GM21737 (cell line): ENCODE data around the gene RBM44.

Experiments used
- ATAC-seq: cut with Tn5 transposase; IDR thresholded peaks from one replicate; pipeline ENCODE4 v1.9.1; 2021; ENCODE audit warnings: mild to moderate bottlenecking, moderate library complexity; ENCODE audit not compliant: unreplicated experiment

The RBM44 gene

DNA sequence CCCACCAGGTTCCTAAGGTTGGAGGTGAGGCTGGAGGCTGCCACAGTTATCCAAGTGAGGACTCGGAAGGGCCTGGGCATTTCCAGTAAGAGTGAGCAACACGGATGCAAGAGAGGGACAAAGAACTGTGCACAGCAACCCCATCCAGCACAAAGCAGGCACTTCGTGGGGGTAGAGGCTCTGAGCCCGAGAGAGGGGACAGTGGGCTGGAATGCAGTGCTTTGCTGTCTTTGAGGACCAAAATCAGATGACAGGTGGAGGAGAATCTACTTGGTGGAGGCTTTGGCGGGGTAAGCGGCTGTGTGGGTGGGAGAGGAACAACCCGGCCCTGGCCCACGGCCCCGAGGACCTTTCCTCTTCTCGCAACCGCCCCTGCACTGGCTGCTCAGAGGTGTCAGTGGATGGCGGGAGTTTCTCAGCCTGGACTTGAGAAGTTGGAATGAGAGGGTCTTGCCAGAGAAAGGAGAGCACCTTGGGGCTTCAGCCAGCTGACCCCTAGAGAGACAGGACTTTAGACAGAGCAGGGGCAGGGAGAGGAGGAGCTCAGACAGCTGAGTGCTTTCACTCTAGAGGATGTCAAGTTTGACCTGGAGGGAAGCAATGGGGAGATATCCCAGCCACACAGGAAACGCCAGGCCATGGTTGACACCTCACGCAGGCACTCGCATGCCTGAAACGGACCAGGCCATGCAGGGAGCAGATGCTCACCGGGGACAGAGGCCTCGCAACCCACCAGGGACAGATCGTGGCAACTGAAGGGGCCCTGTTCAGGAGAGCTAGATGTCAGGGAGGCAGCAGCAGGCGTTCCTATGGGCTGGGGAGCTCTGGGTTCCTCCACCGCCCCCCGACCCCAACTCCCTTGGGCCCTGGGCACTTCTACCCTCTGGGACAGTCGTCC, 72.4 kb downstream of the RBM44 start:
- no peak for ATAC-seq

DNA sequence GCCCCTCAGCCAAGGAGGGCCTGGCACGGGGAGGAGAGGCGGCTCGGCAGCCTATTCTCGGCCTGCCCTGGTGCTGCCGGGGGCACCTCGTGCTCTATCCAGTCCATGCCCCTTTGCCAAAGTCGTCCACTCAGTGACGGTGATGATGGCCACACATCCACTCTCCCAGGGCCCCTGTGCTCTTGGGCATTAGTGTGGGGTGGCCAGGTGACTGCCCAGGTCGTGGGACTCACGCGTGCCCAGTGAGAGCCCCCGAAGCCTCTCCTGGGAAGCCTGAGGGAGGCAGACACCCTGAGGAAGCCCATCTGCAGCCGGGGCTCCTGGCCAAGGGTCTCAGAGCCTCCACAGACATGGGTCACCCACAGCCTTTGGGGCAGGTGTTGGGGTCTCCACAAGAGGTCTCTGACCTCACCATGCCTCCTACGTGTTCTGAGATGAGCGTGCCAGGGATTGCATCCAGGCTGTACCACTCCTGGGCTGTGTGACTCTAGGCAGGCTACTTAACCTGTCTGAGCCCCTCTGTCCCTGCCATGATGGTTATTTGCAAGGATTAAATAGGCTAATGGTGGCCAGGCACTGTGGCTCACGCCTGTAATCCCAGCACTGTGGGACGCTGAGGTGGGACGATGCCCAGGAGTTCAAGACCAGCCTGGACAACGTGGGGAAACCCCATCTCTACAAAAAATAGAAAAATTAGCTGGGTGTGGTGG, 73.8 kb downstream of the RBM44 start:
- no peak for ATAC-seq

DNA sequence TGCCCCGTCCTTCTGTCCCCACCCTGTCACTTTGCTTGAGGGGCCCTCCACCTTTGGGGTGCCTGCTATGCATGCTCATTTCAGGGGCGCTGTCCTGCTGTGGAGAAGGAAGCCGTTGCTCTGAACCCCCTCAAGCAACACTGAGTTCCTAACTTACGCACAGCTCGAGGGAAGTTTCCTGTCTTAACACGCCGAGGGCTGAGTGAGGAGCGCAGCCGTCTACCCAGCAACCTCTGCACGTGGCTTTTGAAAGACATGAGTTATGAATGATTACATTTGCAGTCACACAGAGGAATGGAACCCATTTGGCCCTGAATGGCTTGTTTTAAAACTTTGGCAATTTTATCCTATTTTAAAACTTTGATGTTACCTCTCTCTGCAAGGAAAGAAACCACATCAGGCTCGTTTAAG, 74.8 kb downstream of the RBM44 start:
- ATAC-seq, result no peak

DNA sequence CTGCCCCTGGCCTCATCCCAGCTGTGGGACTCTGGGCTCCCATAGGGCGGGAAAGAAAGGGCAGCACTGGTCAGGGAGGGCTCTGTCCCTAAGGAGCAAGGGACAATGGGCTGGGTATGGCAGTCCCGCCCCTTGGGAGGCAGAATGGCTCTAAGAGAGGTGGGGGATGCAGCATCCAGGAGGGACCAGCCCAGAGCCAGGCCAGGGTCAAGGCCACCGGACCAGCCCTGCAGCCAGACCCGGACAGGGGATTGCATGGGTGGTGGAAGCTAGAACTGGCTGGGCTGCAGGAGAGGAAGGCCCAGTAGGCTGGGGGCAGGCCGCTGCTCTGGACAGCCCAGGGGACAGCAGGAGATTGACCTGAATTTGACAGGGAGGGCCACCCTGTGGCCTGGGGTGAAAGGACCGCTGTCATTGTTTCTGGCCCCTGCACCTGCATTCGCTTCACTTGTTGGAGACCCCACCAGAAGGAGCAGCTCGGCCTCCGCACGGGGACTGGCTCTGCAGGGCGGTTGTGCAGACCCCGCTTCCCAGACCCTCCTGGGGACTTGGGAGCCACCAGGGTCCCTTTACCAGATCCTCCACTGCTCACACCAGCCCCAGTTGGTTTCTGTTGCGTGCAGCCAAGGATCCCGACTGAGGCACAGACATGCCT, 75.4 kb downstream of the RBM44 start:
- ATAC-seq, result no peak

DNA sequence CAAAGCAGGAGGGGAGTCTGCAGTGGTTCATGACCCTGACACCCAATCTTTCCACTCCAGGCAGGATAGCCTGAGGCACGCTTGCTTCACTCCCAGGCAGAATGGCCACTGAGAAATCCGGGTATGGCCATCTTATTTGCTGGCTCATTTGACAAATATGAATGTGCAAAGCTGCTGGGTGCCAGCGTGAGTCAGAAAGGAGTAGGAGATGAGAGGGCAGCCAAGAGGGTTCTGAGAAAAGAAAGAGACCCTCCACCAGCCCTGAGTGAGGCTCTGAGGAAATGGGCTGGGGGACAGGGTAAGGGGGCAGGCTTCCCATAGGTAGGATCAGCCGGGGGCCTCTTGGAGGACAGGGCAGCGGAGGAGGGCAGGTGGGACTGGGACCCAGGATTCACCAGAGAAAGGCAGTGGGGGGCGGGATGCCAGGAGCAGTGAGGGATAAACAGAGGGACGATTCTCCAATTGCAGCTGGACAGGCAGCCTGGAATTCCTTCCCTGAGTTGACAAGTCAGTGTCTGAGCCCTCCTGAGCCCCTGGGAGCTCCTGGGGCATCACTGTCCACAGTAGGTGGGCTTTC, 76.1 kb downstream of the RBM44 start:
- no peak for ATAC-seq

DNA sequence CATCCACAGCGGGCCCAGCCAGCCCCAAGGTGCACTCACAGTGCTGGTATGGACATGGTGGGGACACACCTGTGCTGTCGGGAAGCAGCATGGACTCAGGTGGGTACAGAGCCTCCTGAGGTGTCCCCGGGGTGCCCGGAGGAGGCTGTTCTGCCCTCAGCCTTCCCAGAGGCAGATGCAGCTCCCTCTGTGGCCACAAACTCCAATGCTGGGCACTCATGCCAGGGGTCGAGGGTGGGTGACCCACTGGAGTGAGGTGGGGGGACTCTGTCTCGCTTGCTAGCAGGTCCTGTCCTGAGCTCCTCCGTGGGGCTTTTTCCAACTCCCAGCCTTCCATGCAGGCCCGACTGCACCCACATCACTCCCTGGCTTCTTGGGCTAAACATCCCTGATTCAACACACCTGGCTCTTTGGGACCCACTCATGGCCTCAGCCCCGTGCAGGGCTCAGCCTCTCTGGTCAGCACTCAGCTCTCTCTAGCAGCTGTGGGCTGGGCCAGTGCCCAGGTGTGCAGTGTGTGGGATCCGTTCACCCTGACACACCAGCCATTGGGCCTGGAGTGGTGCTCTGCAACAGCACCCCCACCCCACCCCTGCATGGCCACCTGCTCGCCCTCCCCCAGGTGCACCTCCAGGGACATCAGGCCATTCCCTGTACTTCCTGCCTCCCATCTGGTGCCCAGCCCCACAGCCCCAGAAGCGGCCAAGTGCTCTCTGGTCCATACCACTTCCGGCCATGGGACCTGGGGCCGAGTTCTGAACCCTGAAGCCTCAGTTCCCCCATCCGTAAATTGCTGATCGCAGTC, 76.9 kb downstream of the RBM44 start:
- ATAC-seq, result no peak

DNA sequence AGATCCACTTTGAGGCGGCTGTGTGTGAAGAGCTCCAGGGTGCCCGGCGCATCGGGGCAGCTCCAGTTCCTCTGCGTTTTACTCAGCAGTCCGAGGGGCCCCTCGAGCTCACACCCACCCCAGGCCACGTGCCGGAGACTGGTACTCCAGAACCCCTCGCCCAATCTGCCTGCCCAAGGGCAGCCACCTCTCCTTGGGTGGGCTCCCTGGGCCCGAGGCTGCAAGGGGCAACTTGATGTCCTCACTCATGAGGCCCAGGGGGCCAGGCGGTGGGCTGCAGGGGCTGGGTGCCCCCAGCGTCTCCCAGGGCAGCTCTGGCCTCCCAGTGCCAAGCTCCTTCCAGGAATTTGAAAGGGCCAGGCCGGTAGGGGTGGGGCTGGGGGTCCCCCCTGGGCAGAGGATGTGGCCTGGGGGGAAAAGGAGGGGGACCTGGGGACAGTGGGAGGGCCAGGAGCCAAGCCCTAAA, 77.5 kb downstream of the RBM44 start:
- ATAC-seq, result no peak

DNA sequence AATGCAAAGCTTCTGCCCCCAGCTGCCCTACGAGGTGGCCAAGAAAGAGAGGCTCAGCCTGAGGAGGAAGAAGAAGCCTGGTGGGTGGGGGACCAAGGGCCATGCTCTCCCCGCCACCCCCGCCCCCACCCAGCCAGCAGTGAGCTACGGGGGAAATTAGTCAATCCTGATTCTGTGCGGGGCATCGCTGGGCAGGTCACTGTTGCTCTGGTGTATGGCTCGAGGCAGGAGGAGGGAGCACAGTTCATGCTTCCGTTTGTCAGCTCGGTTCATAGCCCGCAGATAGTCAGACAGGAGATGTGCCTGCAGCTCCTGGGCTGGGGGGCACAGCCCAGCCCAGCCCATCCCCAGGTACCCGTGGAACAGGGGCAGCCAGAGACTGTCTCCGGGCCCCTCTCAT, 78.0 kb downstream of the RBM44 start:
- ATAC-seq, result no peak

DNA sequence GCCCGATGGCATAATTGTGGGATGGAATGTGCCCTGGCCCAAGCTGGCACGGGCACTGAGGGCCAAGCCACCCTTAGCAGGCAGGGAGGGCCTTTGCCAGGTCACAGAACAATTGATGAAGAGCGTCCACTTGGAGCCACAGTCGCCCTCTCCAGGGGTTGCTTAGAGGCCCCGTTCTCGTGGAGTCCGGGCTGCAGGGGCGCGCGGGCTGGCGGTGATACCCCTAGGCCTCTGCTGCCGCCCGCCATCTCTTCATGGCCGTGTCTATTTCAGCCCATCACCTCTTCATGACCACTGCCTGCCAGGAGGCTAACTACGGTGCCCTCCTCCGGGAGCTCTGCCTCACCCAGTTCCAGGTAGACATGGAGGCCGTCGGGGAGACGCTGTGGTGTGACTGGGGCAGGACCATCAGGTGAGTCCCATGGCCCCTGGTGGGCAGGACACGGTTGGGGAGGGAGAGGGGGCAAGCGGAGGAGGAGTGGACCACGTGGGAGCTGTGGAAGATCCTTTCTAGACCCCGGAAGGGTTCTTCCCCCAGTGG, 78.4 kb downstream of the RBM44 start:
- no peak for ATAC-seq

DNA sequence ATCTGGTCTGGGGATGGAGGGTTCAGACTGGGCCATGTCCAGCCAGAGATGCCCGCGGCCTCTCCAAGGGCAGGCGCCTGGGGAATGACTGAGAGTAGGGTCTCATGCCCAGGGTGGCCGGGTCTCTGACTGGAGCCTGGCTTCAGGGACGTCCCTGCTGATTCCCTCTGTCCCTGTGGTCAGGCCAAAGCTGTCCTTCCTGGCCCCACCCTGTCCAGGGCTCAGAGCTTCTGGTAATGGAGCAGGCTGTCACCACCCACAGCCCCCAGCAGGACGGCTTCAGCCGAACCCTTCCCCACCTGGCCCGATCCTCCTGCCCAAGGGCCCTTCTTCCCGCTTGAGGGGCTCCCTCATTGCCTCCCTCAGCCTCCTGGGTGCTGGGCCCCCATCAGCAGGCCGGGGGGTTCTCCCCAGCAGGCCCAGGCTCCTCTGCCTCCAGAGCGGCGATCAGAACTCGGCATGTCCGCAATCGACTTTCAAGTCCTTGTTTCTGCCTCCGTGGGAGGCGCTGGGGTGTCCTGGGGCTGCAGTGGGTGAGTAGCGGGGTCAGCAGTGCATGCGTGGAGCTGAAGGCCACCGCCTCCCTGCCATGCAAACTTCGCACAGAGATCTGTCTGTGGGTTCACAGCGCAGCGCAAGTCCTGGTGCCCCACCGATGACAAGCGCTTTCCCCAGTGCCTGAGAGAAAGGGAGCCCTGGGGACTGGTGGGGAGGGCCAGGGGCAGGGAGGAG, 79.2 kb downstream of the RBM44 start:
- no peak for ATAC-seq

DNA sequence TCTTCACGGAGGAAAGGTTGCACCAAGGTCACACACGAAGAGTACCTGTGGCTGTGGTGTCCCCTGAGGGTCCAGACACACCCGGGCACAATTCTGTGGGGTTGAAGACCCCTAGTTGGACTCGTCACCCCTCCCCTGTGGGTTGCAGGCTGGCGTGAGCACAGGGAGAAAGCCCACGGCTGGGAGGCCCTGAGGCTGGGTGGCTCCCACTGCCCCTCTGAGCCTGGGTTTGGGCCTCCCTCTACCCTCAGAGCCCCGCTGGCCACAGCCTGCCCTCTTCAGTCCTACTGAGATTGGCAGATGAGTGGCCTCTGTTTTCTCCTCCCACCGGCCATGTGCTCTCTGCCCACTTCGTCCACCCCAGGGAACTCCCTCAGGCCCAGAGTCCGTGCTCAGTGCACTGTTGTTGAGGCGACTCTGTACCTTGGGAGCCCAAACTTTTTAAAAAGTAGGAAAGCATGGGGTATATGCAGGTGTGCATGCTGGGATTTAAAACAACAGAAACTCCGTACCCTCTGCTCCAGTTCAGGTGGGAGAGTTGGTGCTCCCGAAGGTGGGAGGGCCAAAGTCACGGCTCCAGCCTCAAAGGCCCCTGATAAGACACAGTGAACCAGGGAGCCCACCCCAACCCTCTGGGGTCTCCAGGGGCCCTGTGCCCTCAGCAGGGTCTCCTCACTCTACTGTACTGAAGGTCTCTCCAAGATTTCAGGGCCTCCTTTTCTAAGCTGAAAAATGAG, 79.9 kb downstream of the RBM44 start:
- no peak for ATAC-seq

DNA sequence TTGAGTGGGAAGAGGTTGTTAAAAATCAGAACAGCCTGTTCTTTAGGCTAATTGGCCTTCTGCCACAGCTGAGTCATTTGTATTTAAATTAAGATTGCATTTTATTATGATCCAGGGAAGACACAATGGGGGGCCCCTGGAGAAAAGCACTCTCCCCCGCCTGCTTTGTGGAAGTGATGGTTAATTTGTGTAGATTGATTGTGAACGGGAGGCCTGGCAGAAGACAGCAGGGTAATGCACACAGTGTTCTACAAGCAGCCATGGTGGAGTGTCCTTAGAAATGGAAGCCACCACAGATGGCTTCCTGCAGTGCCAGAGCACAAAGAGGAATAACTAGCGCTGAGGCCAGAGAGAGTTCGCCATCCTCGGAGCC, 80.5 kb downstream of the RBM44 start:
- ATAC-seq, result no peak

DNA sequence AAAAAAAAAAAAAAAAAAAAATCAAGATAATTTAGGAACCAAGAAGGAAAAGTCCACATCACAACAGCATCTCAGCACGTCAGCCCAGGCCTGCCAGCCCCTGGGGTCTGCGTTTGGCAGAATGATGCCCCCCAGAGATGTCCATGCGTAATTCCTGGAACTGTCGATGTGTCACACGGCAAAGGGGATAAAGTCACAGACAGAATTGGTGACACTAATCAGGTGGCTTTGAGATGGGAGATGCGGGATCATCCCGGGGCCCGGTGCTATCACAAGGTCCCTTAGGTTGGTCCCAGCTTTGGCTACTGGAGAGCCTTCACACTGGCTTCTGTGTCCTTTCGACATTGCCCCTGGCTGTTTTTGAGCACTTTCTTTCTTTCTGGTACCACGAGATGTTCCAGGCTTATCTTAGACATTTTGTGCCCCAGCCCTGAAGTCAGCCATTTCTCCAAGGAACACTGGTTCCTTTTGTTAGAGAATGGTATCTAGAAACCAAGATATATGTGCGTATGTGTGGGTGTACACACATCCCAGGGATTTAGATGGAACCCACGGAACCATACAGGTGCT, 81.5 kb downstream of the RBM44 start:
- ATAC-seq, result no peak

DNA sequence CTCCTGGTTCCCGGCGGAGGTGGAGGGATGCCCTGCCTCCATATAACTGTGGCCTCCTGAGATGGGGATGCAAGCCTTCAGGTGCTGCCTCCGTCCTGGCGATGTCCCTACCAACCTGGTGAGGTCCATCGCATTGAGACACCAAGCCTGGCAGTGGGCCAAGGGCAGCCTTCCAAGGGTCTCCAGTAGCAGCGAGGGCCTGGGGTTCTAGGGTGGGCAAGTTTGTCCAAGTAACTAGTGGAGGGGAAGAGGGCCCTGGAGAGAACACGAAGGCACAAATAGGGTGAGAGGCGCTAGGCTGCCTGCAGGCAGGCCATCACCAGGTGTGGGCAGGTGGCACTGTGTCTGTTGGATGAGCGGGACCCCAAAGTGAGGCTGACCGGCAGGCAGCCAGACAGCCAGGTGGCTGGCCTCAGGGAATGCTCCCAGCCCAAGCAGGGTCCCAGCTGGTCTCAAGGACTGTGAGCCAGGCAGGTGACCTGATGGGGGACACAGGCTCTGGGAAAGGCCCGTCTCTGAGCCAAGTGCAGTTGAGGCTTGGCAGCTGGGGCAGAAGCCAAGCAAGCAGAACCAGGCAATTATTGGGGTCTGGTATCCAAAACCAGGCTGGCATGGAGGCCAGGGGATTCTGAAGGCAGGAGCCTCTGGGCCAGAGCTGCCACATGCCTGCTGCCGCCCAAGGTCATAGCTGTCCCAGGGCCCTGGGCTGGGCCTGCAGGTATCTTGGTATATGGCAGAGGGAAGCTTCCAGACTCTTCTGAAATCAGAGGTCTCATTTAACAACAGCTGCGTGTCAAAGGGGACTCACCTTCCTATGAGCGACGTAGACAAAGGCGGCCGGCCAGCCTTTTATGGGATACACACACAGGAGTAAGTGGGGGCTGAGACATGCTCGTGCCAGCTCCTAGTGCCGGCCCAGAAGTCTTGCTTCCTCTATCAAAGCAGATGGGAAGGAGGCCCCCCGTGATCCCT, 84.2 kb downstream of the RBM44 start:
- ATAC-seq, result no peak

DNA sequence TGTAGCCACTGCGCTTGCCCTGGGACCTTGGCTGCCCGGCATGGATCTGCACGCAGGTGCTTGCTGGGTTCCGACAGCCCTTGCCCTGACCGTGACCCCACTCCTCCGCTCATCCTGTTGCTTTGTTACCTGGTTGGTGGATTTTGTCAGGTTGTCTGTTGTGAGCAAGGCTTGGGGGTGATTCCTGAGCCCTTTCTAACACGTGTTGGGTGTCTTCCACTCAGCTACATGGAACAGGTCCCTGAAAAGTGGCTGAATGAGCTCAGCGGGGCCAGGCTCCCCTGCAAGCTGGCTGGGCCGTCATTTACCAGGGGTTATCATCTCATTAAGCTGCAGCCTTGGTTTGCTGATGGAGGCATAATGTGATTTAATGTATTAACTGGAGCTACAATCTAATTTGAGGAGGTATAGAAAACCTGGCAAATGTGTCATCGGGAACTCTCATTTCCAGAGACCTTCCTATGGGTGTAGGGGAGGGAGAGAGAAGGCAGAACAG, 85.4 kb downstream of the RBM44 start:
- ATAC-seq, result no peak

DNA sequence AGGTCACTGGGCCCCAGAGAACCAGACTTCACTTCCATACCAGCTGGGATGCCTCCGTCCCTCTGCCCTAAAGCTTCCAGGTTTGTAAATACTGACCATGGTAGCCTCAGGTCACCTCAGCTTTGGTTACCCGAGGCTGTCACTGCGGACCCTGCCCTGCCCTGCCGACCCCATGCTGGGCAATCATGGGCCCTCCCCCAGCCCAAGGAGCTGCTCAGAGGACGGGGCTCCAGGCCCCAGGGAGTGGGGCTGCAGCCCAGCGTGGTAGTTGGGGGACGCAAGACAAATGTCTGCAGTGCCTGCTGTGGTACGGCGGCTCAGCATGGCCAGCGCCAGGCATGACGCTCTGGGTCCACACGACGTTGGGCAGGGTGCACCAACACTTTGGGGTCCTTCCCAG, 86.1 kb downstream of the RBM44 start:
- no peak for ATAC-seq
